ENCODE results near the gene PHLDB1. TPM values are rescaled to one million over a fixed set of nuclear protein-coding genes. Genes with fewer than 3 reads are reported as not detected.
A peak's percentile ranks its signal among the peaks of the same experiment; 100 is the strongest.

Gene PHLDB1
- total RNA-seq, 3 donors from 2014 or later = 104 to 150 (median 109) TPM

- H3K9me3 ChIP-seq = no peaks in the 10 kb centered on the region
- peak overlapping the region in 1 of 2 donors; percentile 87 for H3K27ac ChIP-seq
- TF ChIP-seq CTCF (IDR thresholded peaks at IDR 0.05) (no peak), POLR2A (IDR thresholded peaks at IDR 0.05) (no peak), POLR2AphosphoS5 (IDR thresholded peaks at IDR 0.05) (no peak)
- no peaks in the 10 kb centered on the region for H3K27me3 ChIP-seq
- no peaks in the 10 kb centered on the region for H3K36me3 ChIP-seq
- H3K4me3 ChIP-seq = no peak overlapping the region
- no peak for DNase-seq (ENCODE audit: low spot score in 2 of 2)
- intact Hi-C loops (cut with DNase I; ENCODE audit: low total_unique reads) = no loop called here
- H3K4me1 ChIP-seq = peaks cover 5 to 15% of the 10 kb centered on the region in 2 donors
Observed at GRCh38 chr11:118636569-118637290, 29.3 kb downstream of the PHLDB1 start.

- intact Hi-C loops (cut with DNase I; ENCODE audit: low total_unique reads) = no loop called here
- no peaks in the 10 kb centered on the region for H3K27me3 ChIP-seq
- TF ChIP-seq POLR2A (IDR thresholded peaks at IDR 0.05) = no peak
- no peak for TF ChIP-seq POLR2AphosphoS5 (IDR thresholded peaks at IDR 0.05)
- TF ChIP-seq CTCF (IDR thresholded peaks at IDR 0.05) = no peak
- H3K36me3 ChIP-seq = no peaks in the 10 kb centered on the region
- H3K27ac ChIP-seq = peak overlapping the region in 1 of 2 donors; percentile 50
- H3K4me1 ChIP-seq = peaks cover 5 to 13% of the 10 kb centered on the region in 2 donors
- no peaks in the 10 kb centered on the region for H3K9me3 ChIP-seq
- DNase-seq (ENCODE audit: low spot score in 2 of 2) = no peak
- no peak overlapping the region for H3K4me3 ChIP-seq
Observed at GRCh38 chr11:118638726-118639125, 31.3 kb downstream of the PHLDB1 start.

GRCh38 chr11:118639899-118640298 is 32.5 kb downstream of the PHLDB1 start:
- peaks cover 3 to 4% of the 10 kb centered on the region in 2 donors for H3K4me1 ChIP-seq
- intact Hi-C loops (cut with DNase I; ENCODE audit: low total_unique reads) = no loop called here
- no peak overlapping the region for H3K4me3 ChIP-seq
- no peaks in the 10 kb centered on the region for H3K27me3 ChIP-seq
- H3K27ac ChIP-seq = no peak overlapping the region
- H3K36me3 ChIP-seq = no peaks in the 10 kb centered on the region
- TF ChIP-seq POLR2A (IDR thresholded peaks at IDR 0.05) (no peak), POLR2AphosphoS5 (IDR thresholded peaks at IDR 0.05) (no peak), CTCF (IDR thresholded peaks at IDR 0.05) (no peak)
- H3K9me3 ChIP-seq = no peaks in the 10 kb centered on the region
- DNase-seq (ENCODE audit: low spot score in 2 of 2) = no peak

GRCh38 chr11:118640332-118641154 is 33.1 kb downstream of the PHLDB1 start:
- TF ChIP-seq POLR2A (IDR thresholded peaks at IDR 0.05) (no peak), POLR2AphosphoS5 (IDR thresholded peaks at IDR 0.05) (no peak), CTCF (IDR thresholded peaks at IDR 0.05) (peak in 2 of 3 donors; percentile 12 to 51)
- Histone ChIP-seq H3K36me3 (no peaks in the 10 kb centered on the region), H3K9me3 (no peaks in the 10 kb centered on the region), H3K4me1 (peaks cover 0 to 4% of the 10 kb centered on the region in 2 donors), H3K27me3 (no peaks in the 10 kb centered on the region), H3K4me3 (no peak overlapping the region), H3K27ac (peak overlapping the region in 1 of 2 donors; percentile 0)
- DNase-seq (ENCODE audit: low spot score in 2 of 2) = no peak
- intact Hi-C loops (cut with DNase I; ENCODE audit: low total_unique reads) = no loop called here

Data from breast epithelium (tissue), 4 donors.